Measurements from ENCODE around the gene GTPBP6.
"Not testable (repeated sequence)": the region's sequence is repeated elsewhere in the genome, so short reads cannot be mapped to it uniquely, and the experiment has no call there.

The GTPBP6 gene

DNA sequence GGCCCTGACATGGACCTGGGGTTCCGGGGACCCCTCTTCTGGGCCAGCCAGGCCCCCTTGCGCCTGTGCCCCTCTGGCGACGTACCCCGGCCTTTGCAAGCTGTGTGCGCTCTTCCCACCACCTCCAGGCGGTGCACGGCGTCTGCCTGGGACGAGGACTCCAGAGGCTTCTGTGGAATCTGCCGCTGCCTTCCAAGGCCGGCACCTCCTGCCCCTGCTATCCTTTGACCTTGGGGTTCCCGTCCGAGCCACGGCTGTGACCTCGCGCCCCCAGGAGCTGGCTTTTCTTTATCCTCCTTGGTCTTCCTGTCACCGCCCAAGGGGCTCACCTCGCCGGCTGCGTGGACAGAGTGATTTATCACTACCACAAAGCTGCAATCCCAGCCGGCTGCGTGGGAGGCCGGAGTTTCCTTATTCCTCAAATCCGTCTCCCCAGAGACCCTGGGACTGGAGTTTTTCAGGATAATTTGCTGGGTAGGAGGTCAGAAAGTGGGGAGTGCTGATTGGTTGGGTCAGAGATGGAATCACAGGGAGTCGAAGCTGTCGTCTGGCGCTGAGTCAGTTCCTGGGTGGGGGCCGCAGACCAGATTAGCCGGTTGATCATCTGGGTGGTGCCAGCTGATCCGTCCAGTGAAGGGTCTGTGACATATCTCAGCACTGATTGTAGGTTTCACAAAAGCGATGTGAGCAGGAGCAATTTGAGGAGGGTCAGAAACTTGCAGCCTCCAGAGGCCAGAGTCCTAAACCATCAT, 57.3 kb downstream of the GTPBP6 start:
- DNase-seq = no peak

DNA sequence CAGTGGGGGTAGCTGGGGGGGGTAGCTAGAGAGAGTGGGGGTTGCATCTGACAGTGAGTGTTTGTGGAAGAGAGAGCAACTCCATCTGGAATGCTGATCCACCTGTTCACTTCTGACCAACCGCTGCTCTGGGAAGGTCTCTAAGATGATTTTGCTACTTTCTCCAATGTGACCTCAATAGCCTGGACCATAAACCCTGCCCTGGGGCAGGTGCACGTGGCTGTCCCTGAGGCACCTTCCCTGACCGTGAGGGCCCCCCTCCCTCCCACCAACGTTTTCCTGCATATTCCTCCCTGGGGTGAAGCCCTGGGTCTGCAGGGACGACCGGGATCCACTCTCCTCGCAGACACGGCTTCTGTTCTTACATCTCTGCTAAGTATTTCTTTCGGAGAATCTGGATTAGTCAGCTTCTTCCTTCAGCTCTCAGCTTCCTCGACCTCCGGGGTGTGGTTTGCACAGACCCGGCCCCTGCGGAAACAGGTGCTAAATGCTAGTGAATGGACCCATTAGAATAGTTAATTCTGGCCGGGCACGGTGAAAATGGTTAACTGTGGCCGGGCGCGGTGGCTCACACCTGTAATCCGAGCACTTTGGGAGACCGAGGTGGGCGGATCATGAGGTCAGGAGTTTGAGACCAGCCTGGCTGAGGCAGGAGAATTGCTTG, 58.8 kb downstream of the GTPBP6 start:
- no peak for DNase-seq

DNA sequence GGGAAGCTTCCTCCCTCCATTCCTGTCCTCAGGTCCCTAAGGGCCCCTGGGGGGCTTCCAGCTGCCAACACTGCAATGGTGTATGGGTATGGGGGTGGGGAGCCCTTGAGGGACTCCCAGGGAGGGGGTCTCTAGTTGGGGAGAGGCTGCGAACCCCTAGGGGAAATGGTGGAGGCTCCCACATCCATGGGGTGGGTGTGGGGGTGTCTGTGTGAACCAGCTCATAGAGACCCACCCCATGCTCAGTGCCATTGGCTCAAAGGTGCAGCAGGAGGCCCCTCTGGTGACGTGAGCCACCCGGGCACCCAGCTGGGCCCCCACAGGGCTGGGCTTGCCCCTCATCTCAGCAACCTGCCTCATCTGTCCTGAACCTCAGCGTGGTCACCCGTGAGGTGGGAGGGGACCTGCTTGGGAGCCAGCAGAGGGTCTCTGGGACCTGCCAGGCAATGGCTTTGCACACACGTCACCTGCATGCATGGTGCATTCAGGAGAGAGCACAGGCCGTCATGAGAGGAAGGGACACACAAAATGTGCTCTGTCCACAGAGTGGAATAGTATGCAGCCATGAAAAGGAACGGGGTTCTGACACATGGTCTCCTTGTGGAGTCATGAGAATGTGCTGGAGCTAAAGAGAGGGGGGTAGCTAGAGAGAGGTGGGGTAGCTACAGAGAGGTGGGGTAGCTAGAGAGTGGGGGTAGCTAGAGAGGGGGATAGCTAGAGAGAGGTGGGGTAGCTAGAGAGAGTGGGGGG, 60.1 kb downstream of the GTPBP6 start:
- DNase-seq = no peak

DNA sequence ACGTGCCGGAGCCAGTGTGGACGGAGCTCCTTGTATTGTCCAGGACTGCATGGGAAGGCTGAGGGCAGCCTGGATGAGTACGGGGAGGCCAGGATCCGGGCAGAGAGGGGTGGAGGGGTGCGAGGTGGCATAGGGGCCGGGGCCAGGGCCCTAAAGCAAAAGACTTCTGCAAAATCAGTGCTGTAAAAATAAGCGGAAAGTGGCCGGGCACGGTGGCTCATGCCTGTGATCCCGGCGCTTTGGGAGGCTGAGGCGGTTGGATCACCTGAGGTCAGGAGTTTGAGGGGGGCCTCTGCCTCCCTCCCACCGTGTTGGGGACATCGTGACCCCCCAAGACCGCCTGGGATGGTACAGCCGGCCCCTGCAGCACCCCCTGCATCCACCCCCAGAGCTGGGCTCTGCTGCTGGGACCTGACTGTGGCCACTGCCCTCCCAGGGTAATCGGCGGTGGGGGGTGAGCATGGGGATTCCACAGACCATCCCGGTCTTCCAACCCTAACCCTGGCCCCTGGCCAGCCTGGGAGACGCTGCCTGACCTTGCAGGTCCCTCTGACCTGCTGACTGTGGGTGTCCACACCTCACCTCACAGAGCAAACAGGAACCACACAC, 60.8 kb downstream of the GTPBP6 start:
- no peak for DNase-seq

DNA sequence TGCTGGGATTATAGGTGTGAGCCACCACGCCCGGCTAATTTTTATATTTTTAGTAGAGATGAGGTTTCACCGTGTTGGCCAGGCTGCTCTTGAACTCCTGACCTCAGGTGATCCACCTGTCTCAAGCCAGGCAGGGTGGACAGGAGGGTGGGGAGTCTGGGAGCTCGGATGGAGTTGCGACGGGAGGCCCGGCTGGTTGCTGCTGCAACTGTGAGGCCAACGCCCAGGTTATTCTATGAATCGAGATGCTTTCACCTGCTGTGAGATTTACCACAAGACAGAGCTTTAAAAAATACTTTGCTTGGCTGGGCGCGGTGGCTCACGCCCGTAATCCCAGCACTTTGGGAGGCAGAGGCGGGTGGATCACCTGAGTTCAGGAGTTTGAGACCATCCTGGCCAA, 61.5 kb downstream of the GTPBP6 start:
- not testable (repeated sequence) for DNase-seq

DNA sequence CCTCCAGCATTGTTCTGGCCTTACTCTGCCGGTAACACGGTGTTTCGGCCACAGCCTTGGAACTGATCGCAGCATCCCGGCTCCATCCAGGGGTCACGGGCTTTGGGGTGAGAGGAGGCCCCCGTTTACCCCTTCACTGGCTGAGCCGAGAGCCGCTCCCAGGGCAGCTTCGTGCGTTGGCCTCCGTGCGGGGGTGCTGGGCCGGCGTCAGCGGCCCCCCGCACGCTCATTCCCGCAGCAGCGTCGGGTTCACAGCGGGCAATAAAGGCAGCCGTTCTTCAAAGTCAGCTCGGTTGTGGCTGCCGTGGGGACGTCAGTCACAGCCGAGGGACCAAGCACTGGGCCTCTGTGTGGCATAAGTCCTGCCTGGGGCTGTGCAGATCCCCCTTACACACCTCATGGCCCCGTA, 62.7 kb downstream of the GTPBP6 start:
- DNase-seq = no peak

All from NCI-H446 treated with DMSO at 0.1 percent for 48 hours (cell line).